GM19324 (cell line): Measurements from ENCODE around the gene BPI.
"Not testable (repeated sequence)": the region's sequence is repeated elsewhere in the genome, so short reads cannot be mapped to it uniquely, and the experiment has no call there.

Experiments
- ATAC-seq: cut with Tn5 transposase; IDR thresholded peaks from one replicate; pipeline ENCODE4 v1.9.1; 2021; ENCODE audit warnings: mild to moderate bottlenecking, moderate library complexity; ENCODE audit not compliant: unreplicated experiment, low FRiP score

The BPI gene

DNA sequence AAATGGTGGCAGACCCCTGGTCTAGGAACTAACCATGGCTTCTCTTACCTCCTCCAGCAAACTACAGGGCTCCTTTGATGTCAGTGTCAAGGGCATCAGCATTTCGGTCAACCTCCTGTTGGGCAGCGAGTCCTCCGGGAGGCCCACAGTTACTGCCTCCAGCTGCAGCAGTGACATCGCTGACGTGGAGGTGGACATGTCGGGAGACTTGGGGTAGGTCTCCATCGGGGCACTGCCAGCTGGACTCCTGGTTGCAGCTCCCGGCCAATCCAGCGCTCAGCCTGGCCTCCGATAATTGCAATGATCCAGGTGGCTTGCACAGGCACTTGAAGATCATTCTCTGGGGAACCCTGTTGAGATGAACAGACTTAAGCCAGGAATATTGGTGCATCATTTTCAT, 50.3 kb downstream of the BPI start:
- no peak for ATAC-seq

DNA sequence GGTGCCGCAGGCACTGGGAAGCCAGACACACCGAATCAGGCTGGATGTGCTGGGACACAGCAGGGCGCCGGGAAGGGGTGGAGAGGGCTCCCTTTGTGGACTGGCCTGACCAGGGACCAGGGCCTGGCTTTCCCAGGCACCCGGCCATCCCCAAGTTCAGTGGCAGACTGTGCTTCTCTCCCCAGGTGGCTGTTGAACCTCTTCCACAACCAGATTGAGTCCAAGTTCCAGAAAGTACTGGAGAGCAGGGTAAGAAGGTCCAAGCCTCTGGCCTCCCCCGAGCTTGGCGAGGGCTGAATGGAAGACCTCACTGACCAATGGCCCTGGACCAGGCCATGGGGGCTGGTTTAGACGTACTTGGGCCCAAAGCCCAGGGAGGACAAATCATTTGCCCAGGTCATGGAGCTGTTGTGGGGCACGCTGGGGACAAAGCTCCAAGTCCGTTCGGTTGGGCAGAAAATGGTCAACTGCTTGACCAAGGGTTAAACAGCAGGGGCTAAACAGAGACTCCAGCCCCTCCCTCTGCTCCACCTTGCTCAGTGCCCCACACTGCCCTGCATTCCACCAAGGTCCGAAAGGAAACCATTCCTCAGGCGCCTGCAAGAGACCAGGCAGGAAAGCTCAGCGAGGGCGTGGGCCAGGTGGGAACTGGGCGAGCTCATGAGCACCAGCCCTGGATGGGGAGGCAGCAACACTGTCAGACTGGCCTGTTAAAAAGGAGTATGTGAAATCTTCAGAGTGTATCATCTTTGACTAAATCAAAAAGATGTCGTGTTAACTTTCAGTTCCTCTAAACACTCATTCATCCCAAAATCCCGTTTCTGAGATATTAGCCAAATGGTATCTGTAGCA, 51.4 kb downstream of the BPI start:
- no peak for ATAC-seq

- ATAC-seq, result no peak
Measured at GRCh38 chr20:38357653-38358207, 53.8 kb downstream of the BPI start.

DNA sequence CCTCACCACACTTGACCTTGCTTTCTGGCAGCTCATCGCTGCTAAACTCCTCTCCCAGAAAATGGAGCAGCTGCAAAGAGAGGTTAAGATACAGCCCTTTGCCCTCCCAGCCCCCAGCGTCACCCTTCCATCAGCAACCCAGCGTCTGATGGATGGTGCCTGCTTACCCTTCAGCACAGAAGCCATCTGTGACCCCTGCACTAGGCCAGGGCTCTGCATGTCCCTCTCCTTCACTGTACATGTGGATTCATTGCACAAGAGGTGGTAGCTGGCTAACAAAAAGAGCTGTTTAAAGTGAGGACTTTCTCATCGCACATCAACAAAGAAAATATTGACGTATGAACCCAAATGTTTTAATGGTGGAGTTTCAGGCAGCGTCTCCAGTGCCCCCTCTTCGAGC, 54.6 kb downstream of the BPI start:
- ATAC-seq, result no peak

DNA sequence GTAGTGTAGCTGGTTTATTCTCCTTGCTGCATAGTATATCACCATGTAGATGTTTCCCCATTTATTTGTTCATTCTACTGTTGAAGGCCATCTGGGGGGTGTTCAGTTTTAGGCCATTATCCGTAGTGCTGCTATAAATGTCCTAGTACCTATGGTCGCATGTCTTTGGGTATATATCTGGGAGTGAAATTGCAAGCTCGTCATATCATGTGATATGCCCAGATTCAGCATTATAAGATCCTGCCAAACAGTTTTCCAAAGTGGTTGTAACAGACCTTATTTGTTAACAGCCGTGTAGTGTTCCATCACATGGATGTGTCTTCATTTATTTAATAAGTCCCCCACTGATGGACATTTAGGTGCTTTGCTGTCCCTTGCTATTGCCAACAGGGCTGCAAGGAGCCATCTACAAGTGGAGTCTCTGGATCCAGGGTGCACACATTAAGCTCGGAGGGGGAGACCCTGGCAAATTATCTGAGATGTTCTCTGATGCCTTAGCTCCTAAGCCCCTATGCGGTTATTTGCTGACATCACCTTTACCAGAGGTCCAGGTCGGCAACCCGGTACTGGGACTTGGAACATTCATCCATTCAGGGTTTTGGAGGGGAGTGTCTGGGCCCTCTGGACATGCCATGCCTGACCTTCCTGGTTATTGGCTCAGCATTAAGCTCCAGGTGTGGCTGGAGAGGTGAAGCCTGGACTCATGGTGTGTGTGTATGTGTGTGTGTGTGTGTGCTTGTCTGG, 59.2 kb downstream of the BPI start:
- no peak for ATAC-seq

DNA sequence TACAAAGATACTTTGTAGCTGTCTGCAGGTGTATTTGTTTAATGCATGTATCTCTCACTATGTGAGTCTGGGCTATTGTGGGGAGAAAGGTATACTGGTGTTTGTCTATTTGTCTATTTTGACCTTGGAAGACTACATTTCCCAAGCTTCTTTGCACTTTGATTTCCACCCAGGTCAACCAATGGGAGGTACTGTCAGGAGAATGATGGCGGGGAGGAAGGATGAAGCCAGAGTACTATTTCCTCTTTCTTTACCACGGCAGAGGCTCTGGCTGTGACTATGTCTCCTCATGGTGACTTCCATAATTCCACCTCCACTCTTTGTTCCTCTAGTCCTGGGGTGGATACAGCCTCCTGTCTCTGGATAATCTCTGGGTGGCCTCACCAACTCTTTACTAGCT, 65.4 kb downstream of the BPI start:
- no peak for ATAC-seq

- no peak for ATAC-seq
Measured at GRCh38 chr20:38372806-38373205, 68.8 kb downstream of the BPI start.

DNA sequence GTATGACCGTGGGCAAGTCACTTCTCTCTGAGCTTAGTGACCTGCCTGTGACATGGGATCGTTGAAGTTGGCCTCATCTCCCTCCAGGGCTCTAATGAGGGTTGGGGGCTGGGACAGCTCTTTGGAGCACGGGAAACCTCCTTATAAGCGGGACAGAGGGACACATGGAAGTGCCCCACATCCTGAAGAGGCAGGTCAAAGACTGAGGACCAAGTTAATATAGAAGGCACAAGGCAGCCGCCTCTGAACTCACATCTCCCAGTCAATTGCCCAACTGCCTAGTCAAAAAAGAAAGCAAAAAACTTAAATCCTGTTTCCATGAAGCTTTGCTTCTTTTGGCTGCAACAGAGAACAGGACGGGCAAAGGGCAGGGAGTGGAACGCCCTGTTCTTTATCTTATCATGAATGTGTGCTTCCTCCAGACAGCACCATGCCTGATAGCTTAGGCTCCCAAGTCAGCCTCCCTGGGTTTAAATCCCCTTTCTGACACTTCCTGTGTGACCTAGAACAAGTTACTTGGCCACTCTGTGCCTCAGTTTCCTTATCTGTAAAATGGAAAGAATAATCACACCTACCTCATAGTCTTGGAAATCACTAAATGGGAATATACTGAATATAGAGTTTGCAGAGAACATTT, 69.4 kb downstream of the BPI start:
- no peak for ATAC-seq

DNA sequence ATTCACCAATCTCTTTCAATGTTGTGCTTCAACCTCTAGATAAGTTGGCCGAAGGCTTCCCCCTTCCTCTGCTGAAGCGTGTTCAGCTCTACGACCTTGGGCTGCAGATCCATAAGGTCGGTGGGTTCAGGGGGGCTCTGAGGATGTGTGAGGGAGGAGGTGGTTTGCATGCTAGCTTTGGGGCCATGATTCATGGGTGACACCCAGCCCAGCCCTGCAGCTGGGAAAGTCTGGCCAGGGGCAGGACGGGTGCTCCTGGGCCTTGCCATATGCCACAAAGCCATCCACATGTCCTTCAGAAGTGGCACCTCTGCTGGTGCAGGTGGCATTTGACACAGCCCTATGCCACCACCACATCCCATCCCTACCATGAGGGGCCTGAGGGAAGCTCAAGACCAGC, 69.9 kb downstream of the BPI start:
- ATAC-seq, result no peak

GRCh38 chr20:38377039-38377685, 73.2 kb downstream of the BPI start:
- no peak for ATAC-seq

DNA sequence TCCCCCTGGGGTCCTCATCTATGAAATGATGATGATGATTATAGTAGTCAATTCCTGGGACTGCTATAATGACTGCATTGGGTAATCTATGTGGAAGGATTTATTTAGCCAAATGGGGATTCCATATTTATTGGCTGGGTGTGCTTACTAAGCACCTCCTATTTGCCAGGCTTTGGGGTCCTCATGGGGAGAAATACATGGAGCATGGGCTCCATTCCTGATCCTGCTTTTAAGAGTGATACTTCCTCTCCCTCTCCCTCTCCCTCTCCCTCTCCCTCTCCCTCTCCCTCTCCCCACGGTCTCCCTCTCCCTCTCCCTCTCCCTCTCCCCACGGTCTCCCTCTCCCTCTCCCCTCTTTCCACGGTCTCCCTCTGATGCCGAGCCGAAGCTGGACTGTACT, 73.9 kb downstream of the BPI start:
- ATAC-seq, result not testable (repeated sequence)

- ATAC-seq, result no peak
Measured at GRCh38 chr20:38383147-38383546, 79.2 kb downstream of the BPI start.

GRCh38 chr20:38386004-38386403, 82.0 kb downstream of the BPI start:
- ATAC-seq, result no peak

DNA sequence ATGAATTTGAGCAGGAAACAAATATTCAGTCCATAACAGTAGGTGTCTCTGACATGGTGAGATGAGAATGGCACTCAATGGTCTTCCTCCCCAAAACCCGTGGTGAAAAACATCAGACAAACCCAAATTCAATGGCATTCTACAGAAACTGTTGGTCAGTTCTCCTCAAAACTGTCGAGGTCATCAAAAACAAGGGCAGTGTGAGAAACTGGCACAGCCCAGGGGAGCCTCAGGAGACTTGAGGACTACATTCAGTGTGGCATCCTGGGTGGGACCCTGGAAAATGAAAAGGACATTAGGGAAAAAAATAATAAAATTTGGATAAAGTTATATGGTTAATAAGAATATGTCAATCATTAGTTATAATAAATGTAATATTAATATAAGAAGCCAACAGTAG, 82.9 kb downstream of the BPI start:
- ATAC-seq, result no peak
